HG03045 (cell line): ENCODE data around the gene ADGRB2.

Experiments
- ATAC-seq: cut with Tn5 transposase; IDR thresholded peaks from one replicate; pipeline ENCODE4 v1.9.1; 2021; ENCODE audit warnings: mild to moderate bottlenecking, moderate library complexity; ENCODE audit not compliant: unreplicated experiment

The ADGRB2 gene

DNA sequence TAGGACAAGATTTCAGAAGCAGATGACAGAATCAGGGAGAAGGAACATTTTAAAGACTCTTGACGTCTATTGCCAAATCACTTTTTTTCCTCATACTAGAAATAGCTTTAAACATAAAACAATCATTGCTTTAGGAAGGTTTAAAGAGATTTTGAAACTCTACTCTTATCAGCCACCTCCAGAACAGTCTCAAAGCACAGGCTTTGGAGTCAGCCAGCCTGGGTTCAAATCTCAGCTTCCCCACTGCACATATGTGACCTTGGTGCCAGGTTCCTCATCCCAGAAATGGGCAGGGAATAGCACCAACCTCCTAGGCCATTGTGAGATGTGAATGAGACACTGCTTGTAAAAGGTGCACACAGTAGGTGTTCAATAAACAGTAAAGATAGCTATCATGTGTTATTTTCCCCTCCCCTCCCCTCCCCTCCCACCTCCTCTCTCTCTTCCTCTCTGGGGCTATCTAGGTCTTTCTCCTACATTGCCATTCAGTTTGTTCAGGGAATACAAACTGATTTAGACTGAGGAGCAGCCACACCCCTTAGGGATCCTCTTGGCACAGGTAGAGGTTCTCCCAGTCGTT is 31.0 kb upstream of the ADGRB2 start:
- ATAC-seq: no peak

DNA sequence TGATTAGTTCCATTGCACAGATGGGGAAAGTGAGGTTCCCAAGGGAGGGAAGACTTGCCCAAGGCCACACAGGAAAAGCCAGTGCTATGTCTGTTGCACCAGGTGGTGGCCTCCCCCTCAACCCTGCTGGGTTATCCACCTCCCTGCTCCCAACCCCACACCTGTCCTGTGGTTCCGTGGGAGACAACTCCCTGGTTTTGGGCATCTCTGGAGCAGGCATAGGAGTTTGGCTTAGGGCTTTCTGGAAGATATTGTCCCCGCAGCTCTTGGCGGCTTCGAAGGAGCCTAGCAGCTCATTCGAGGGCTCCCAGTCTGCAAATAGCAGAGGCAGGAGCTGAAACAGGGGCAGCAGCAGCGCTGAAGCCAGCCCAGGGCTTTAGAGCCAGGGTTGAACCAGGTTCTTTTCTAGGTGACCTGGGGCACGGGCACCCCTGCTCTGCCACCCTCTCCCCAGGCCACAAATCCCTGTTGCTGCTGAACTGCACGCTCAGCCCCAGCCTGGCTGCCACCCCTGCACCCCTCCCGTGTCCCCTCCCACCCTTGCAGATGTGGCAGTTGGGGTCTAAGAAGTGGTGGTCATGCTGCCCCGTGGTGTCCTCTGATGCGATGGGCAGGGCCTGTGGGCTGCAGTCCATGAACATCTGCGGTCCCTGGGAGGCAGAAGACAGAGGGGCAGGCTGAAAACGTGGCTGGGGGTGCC is 29.6 kb upstream of the ADGRB2 start:
- no peak for ATAC-seq

DNA sequence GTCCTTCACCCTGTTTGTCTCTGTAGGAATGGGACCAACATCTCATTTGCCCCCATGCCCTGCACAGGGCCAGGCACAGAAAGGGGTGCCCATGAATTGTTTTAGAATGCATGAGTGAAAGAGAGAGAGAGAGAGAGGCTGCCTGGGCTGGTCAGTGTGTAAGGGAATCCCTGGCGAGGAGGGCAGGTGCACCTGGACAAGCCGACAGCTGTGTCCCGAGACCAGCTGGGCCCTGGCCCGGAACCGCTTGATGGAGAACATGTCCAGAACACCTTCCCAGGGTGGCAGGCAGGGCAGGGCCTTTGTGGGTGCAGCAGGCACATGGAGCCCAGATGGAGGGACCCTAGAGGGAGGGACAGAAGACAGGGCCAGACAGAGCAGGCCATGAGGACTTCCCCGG is 28.9 kb upstream of the ADGRB2 start:
- no peak for ATAC-seq

DNA sequence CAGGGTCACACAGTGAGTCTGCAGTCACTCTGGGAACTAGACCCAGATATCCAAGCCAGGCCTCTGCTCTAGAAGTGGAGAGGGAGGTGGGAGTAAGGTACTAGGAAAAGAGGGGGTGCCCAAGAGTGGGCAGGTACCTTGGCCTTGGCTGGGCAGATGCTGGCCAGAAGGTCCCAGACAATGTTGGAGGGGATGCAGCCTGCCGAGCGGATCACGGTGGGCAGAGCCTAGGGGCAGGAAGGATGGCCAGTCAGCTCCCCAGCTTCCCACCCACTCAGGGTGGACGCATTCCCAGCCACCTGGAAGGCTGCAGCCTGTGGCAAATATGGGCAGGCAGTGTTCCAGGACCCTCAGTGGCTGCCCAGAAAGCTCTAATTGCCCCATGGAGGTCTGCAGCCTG is 28.4 kb upstream of the ADGRB2 start:
- no peak for ATAC-seq

DNA sequence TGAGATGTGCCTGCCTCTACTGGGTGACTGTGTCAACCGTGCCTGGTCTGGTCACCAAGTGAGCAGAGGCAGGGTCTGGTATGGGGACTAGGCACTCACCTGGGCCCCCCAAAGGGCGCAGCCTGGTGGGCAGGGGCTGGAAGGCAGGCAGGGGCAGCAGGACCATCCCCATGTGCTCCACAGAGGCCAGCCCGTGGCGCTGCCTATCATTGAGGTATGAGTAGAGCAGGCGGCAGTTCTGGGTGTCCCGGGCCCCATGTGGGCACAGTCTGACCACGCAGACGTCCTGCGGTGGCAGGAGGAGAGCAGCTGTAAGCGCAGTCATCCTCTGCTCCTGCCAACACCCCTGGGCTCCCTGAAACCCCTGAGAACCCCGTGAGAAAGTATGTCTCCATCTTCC is 28.0 kb upstream of the ADGRB2 start:
- ATAC-seq: no peak

DNA sequence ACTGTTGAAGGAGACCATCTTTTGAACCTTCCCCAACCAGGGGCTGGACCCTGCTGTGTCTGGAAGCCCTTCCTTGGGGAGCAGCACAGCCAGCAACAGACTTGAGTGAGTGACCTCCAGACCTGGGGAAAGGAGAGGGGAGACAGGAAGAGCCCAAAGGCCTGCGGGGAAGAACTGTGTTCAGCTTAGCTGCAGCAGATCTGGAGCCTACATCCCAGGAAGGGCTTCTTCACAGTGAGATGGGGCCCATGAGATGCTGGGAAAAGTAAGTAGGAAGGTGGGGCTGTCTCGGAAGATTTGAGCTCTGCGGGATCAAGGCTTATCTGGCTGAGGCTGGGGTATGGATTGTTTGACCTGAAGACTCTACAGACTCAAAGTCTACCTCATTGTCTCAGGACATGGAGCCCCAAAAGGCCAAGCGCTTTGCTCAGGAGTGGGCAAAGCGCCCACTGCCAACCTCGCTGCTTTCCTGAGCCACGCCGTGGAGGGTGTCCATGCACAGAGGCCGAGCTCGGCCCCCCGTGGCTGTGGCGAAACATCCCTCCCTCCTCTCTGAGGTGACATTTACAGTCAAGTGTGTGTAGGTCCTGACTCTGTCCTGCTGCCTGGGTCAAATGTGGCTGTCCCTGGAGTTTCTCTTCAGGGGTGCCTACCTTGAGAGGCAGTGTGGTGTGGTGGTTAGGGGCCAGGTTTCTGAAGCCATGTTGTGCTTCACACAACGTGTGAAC is 27.2 kb upstream of the ADGRB2 start:
- no peak for ATAC-seq

DNA sequence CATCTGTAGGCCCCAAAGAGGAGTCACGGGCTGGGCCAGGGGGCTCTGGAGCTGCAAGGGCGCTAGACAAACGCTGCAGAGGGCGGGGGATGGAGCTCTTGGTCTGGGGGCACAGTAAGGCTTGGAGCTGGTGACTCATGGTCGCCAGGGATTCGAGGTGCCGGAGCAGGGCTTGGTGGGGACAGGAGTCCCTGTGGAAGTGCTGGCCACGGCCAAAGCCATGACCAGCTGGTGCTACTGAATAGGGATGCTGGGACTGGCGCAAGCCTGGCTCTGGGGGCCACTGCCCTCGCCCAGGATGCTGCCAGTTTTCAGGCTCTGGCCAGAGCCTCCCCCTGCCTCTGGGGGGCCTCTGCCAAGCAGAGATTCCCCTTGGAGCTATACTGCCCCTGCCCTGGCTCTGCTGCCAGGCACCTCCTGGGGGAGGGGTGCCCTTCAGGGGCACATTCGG is 26.5 kb upstream of the ADGRB2 start:
- no peak for ATAC-seq

DNA sequence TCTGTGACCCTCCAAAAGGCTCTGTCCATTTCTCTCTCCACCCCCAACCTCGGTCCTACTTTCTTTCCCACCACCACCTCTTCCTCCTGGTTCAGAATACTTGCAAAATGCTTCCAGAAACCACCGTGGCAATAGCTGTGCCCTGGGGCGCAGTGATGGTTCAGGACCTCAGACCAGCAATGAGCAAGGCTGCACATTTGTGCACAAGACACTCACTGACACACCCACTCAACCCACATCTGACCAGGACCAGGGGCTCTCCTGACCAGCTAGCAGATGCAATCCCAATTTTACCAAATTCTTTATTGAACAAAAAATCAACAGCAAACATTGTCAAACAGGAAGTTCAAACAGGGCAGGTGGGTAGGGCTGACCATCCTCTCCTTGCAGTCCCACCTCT is 26.0 kb upstream of the ADGRB2 start:
- no peak for ATAC-seq

DNA sequence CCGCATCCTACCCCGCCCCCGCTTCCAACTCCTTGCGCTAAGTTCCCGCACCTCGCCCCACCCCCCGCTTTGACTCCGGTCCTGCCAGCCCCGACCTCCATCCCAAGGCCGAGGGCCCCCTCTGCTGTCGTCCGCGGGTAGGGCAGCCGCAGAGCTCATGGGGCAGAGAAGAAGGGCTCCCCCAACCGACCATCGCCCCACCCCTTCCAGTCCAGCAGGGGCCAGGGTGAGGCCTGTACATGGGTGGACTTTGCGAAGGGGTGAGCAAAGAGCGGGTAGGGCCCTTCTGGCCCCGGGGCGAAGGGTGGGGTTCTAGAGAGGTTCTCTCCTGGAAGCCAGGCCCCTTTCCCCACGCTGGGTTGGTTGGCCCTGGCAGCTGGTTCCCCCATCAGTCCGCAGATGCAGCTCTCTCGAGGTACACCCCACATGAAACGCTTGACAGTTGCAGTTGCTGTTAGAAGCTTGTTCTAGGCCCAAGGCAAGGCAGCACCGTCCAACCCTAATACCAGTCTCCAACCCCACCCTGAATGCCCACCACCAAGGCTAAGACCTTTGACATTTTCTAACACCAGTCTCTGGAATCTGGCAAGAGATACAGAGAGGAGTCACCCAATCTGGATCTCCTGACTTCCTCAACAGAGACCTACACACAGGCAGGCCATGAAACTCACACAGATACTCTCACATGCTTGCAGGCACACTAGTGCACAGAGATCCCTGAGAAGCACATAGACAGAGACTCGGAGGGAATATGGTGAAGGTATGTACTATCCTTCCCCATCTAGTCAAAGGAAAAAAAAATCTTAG is 25.3 kb upstream of the ADGRB2 start:
- ATAC-seq: peak; percentile 53

DNA sequence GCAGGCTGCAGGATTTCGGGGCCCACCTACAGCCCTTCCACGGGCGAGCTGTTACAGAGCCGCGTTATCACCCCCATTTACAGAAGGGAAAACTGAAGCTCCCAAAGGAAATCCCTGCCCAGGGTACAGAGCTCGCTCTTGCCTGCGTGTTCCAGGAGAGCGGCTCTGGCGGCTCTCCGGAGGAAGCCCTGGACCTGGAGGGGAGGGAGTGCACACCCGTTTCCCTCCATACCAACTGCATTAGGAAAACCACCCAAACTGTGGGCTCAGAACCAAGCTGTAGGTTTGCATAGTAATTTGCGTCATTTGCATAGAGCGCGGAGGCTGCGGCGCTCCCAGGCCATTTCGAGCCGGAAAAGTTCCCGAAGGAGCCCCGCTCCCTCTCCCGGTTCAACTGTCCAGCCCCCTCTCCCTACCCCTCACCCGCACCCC is 24.7 kb upstream of the ADGRB2 start:
- ATAC-seq: peak; percentile 14

DNA sequence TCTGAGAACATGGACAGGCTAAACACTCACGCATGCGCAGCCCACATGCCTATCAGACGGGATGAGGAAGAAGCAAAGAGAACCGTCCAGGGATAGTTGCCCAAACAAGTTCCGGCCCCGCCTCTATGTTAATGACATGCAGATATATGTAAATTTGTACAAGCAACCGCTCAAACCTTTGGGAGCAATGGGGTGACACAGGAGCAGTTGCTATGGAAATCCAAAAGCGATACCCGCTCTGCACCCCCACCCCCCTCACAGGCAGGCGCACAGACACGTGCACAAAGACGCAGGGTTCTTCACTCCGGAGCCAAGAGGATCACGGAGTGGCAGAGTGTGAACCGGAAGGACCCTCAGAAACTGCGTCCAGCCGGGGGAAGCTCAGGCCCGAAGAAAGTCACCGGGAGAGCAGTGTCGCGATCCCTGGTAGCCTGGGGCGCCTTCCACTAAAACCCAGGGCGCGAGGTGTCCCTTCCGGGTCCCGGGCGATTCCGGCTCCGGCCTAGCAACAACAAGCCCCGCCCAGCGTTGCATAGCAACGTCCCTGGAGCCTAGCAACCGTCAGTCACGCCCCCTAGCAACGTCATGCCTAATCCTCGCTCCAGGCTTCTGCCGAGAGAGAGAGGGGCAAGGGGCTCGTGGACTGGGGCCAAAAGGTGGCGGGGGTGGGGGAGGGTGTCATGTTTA is 24.1 kb upstream of the ADGRB2 start:
- ATAC-seq: peak; percentile 76

DNA sequence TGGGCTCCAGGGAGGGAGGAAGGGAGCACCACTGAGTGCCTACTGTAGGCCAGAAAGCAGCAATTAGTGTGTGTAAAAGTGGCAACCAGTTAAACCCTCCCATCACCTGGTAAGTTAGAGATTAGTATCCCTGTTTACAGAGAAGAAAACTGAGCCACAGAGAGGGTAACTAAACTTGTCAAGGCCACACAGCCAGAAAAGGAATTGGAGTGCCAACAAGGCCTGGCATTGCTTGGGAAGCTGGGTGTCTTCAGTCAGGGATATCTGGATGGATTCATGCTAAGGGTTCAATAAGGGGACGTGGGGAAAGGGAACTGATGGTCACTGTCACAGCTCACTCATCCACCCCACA is 23.6 kb upstream of the ADGRB2 start:
- no peak for ATAC-seq

DNA sequence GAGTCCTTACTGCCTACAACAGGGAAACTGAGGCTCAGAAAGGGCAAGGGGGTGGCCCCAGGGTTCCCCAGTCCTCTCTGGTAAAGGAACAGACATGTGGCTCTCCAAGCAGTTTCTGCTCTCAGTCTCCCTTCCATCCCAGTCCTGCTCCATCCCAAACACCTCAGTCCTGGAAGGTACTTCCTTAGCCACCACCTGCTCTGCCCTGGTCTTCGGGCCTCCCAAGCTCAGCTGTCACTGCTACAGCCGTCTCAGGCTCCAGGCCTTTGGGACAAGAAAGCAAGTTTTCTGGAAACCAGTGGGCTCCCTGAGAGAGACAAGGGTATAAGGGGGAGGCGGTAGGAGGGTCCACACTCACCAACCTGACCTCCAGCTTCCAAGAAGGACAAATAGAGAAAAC is 23.1 kb upstream of the ADGRB2 start:
- ATAC-seq: no peak

DNA sequence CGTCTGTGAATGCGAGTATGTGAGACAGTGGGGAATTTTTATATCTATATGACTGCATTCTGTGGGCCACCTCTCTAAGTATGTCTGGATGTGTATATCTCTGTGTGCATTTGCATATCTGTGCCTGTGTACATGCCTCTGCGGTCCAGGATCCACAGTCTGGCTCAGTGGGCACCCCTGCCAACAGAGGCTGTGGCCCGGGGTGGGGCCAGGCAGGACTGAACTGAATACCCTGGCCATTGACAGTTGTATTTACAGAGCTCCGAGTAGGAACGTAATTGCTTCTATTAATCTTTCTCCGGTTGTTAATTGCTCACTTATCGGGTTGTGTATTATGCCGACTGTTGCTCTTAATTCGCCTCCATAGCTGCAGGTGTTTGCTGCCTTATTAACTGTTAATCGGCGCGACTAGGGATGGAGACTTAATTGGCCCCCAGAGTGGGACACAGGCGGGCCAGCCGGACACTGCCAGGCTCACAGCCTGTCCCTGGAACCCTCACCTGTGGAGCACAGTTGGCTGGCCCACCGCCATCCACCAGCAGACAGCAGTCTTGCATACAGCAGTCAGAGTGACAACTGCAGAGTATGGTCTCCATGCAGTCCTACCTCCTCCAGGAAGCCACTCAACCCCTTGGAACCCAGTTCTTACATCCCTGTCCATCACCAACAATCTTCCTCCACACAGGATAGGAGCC is 22.4 kb upstream of the ADGRB2 start:
- no peak for ATAC-seq

DNA sequence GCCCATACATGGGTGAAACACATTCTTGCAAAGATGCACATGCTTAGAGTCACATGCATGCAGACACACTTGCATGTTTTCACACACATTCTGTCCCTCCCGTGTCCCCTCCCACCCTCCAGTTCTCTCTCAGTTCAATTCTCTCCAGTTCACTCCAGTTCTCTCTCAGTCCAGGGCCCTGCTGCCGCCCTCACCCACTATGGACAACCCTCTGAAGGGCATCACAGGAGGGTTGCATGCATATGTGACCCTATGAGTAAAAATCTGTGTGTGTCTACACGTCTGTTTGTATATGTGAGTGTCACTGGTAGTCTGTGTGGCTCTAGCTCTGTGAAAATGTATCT is 21.8 kb upstream of the ADGRB2 start:
- no peak for ATAC-seq

DNA sequence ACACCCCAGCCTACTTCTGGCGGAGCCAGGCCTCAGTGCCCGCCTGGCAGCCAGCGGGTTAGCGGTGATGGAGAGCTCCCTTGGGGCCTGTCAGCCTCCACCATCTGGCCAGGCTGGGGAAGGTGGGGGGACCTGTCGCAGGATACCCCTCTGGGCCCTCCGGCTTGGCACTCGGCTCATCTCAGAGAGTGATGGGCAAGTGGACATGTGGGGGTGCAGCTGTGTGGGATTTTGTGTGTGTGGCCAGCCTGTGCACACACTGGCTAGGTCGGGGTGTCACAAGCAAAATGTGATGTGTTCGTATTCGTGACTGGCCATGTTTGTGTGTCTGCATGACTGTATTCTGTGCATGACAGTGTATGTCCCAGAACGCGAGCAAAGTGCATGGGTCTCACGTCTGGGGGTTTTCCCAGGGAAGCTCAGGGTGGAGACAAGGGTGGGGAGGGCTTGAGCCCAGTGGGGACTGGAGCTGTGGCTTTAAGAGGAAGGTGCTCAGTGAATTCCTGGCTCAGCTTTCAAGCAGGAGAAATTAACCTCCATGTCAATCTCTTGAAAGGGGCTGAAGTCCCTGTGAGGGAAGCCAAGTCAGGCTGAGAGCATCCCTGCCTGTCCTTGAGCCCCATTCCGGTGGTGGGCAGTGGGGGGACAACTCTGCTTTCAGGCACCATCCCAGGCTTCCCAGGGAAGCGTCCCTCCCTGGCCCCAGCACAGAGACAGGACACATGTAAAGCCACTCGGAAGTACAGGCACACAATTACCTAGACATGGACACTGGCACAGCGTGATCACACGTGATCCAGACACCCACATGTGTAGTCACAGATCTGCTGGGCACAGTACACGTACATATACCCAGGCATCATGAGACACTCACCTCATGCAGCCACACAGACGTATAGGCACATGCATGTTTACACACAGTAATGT is 21.1 kb upstream of the ADGRB2 start:
- ATAC-seq: no peak

DNA sequence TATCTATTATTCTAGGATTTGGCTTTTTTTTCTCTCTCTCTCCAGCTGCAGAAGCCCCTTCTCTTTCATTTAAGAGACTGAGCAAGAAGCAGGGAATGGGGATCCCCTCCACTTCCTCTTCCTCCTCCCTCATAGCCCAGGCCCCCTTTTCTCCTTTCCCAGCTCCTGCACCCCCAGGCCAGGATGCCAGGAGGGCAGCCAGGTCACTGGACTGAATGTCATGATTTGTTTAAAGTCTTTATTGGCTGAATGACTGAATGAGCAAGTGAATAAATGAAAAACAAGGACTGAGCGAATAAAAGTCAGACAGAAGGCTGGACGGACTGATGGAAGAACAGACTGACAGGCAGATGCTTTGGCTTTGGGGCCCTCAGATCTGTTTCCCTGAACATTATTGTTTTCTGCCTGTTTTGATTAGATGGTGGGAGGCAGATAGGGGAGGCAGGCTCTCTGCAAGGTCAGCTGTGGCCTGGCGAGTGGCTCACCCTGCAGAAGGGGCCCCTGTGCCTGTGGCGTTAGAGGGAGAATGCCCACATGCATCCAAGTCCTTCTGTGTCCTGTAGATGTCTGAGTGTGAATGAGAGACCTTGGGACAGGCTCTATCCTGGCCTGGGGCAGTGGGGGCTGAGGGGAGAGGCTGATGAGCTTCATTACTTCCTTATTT is 20.3 kb upstream of the ADGRB2 start:
- no peak for ATAC-seq

DNA sequence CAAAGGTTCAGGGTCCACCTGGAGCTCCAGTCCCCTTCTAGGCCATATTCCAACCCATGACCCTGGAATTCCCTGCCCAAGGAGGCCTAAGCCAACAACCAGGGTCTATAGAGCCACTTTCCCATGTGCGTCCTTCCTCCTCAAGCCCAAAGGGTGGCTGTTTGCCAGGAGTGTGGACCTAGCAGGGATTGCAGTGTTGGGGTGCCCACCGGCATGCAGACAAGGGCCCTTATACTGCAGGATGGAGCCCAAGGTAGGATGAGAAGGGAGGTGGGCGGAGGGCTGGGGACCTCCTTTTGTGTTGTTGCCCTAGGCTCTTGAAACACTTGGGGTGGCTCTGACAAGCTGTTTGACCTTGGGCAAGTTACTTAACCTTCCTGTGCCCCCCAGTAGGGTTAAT is 19.7 kb upstream of the ADGRB2 start:
- no peak for ATAC-seq
